ENCODE measurements around the gene LRCOL1. TPM values are rescaled to one million over a fixed set of nuclear protein-coding genes. Genes with fewer than 3 reads are reported as not detected.

Gene LRCOL1
- total RNA-seq, 2 donors from 2014 or later = 0.47 TPM; not detected in 1

DNA sequence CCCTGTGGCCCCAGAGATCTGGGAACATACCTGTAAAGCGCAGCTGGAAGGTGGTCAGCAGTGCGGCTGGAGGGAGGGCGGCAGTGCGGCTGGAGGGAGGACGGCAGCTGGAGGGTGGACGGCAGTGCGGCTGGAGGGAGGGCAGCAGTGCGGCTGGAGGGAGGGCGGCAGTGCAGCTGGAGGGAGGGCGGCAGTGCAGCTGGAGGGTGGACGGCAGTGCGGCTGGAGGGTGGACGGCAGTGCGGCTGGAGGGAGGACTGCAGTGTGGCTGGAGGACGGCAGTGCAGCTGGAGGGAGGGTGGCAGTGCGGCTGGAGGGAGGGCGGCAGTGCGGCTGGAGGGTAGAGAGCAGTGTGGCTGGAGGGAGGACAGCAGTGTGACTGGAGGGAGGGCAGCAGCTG, 23.5 kb downstream of the LRCOL1 start:
- H3K9me3 ChIP-seq = no peaks in the 10 kb centered on the region
- H3K27me3 ChIP-seq = no peaks in the 10 kb centered on the region
- H3K36me3 ChIP-seq = no peaks in the 10 kb centered on the region
- intact Hi-C loops (cut with DNase I) = no loop called here
- H3K4me3 ChIP-seq = no peak overlapping the region
- DNase-seq = no peak
- TF ChIP-seq, protein P1, sequence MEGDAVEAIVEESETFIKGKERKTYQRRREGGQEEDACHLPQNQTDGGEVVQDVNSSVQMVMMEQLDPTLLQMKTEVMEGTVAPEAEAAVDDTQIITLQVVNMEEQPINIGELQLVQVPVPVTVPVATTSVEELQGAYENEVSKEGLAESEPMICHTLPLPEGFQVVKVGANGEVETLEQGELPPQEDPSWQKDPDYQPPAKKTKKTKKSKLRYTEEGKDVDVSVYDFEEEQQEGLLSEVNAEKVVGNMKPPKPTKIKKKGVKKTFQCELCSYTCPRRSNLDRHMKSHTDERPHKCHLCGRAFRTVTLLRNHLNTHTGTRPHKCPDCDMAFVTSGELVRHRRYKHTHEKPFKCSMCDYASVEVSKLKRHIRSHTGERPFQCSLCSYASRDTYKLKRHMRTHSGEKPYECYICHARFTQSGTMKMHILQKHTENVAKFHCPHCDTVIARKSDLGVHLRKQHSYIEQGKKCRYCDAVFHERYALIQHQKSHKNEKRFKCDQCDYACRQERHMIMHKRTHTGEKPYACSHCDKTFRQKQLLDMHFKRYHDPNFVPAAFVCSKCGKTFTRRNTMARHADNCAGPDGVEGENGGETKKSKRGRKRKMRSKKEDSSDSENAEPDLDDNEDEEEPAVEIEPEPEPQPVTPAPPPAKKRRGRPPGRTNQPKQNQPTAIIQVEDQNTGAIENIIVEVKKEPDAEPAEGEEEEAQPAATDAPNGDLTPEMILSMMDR (IDR thresholded peaks at IDR 0.05) = no peak
- H3K4me1 ChIP-seq = no peaks in the 10 kb centered on the region
- H3K9ac ChIP-seq (ENCODE audit: low read depth in 2 of 2, low read length in 2 of 2) = no peak overlapping the region
- H3K27ac ChIP-seq = no peak overlapping the region

DNA sequence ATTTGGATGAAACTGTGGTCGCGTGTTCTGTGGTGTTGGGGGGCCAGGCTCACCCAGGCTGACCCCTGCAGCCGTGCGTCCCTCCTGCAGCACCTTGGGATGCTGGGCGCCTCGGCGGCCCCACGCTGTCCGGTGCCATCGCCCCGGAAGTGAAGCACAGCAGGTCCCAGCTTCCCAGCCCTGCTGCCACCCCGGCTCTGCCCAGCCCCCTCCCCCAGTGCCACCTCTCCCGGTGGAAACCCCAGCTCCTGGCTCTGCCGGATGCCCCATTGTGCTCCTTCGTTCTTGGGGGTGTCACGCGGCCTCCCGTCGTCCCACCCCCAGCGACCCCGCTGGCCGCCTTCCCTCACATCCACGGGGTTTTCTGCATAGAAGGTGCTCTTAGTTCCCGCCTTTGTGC, 25.2 kb downstream of the LRCOL1 start:
- Histone ChIP-seq H3K27ac (no peak overlapping the region), H3K36me3 (no peaks in the 10 kb centered on the region), H3K9me3 (no peaks in the 10 kb centered on the region), H3K9ac (ENCODE audit: low read depth in 2 of 2, low read length in 2 of 2) (no peak overlapping the region), H3K27me3 (no peaks in the 10 kb centered on the region), H3K4me3 (no peak overlapping the region), H3K4me1 (no peaks in the 10 kb centered on the region)
- intact Hi-C loops (cut with DNase I) = no loop called here
- DNase-seq = no peak
- TF ChIP-seq, protein P1 (IDR thresholded peaks at IDR 0.05) = no peak

DNA sequence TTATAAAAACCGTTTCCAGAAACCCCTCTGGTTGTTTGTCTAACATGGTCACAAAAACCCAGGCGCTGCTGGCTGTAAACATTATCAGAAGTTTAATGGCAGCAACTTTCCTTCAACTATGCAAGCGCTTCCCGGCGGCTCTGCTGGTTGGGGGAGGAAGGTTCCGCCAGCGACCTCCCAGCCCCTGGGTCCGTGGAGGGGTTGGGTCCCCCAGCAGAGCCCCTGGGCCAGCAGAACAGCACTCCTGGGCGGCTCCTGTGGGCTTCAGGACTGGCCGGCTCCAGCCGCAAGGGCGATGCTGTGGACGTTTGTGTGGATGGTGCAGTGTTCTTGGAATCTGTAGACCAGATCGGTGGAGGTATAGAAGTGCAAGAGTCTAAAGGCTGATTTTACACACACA, 26.0 kb downstream of the LRCOL1 start:
- Histone ChIP-seq H3K27me3 (no peaks in the 10 kb centered on the region), H3K4me1 (no peaks in the 10 kb centered on the region), H3K9me3 (no peaks in the 10 kb centered on the region), H3K4me3 (no peak overlapping the region), H3K36me3 (no peaks in the 10 kb centered on the region), H3K9ac (ENCODE audit: low read depth in 2 of 2, low read length in 2 of 2) (no peak overlapping the region), H3K27ac (no peak overlapping the region)
- TF ChIP-seq, protein P1 (IDR thresholded peaks at IDR 0.05) = no peak
- intact Hi-C loops (cut with DNase I) = no loop called here
- DNase-seq = no peak

DNA sequence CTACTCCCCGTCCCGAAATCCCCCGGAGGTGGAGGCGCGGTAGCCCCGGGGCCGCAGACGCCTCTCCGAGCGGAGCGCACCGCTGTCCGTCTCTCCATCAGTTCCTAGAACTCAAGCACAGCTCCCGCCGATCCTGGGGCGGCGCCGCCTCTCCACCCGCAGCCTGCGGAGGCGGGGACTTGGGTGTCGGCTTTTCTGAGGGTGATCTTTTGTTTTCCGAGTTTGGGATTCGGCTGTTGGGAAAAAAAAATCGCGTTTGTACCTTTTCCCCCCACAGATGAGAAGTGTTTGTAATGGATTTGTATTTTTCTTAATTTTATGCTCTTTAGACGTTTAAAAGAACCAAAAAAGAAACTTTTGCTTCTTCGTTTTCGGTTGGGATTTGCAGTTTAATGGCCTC, 26.6 kb downstream of the LRCOL1 start:
- intact Hi-C loops (cut with DNase I) = no loop called here
- Histone ChIP-seq H3K4me3 (no peak overlapping the region), H3K36me3 (no peaks in the 10 kb centered on the region), H3K9me3 (no peaks in the 10 kb centered on the region), H3K27ac (no peak overlapping the region), H3K4me1 (no peaks in the 10 kb centered on the region), H3K9ac (ENCODE audit: low read depth in 2 of 2, low read length in 2 of 2) (no peak overlapping the region), H3K27me3 (no peaks in the 10 kb centered on the region)
- TF ChIP-seq, protein P1 (IDR thresholded peaks at IDR 0.05) = no peak
- DNase-seq = no peak

DNA sequence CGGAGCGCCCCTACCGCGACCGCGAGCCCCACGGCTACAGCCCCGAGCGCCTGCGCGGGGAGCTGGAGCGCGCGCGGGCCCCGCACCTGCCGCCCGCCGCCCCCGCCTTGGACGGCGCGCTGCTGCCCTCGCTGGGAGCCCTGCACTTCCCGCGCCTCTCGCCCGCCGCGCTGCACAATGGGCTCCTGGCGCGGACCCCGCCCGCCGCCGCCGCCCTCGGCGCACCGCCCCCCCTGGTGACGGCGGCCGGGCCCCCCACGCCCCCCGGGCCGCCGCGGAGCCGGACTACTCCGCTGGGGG, 27.0 kb downstream of the LRCOL1 start:
- Histone ChIP-seq H3K4me1 (no peaks in the 10 kb centered on the region), H3K36me3 (no peaks in the 10 kb centered on the region), H3K4me3 (no peak overlapping the region), H3K9ac (ENCODE audit: low read depth in 2 of 2, low read length in 2 of 2) (no peak overlapping the region), H3K27me3 (no peaks in the 10 kb centered on the region), H3K27ac (no peak overlapping the region), H3K9me3 (no peaks in the 10 kb centered on the region)
- intact Hi-C loops (cut with DNase I) = no loop called here
- TF ChIP-seq, protein P1 (IDR thresholded peaks at IDR 0.05) = no peak
- no peak for DNase-seq
